Stimulated activated naive CD8-positive, alpha-beta T cell treated with anti-CD3 and anti-CD28 coated beads, Interleukin-15, Interleukin-2, amounts not matched to agents 100 ng/mL and 50 ng/mL, for 24 hours (primary cell): ENCODE data around the gene CD300LD.

Source experiments
- H3K27ac Mint-ChIP-seq: one replicate; pipeline ENCODE4 v1.8.0; 2021; ENCODE audit warnings: mild to moderate bottlenecking, mixed read lengths
- H3K27me3 Mint-ChIP-seq: one replicate; pipeline ENCODE4 v1.8.0; 2021; ENCODE audit warnings: mixed read lengths
- H3K36me3 Mint-ChIP-seq: one replicate; pipeline ENCODE4 v1.8.0; 2021; ENCODE audit warnings: low read depth, mixed read lengths
- H3K4me1 Mint-ChIP-seq: one replicate; pipeline ENCODE4 v1.8.0; 2021; ENCODE audit warnings: low read depth, mixed read lengths
- H3K4me3 Mint-ChIP-seq: one replicate; pipeline ENCODE4 v1.8.0; 2021; ENCODE audit warnings: mild to moderate bottlenecking, mixed read lengths
- H3K9me3 Mint-ChIP-seq: one replicate; pipeline ENCODE4 v1.8.0; 2021; ENCODE audit warnings: mixed read lengths

CD300LD gene

GRCh38 chr17:74619077-74619673, 27.1 kb upstream of the CD300LD start:
- Mint-ChIP-seq H3K27ac (no peak overlapping the region), H3K27me3 (peaks cover 64% of the 10 kb centered on the region), H3K4me3 (no peak overlapping the region), H3K36me3 (no peaks in the 10 kb centered on the region), H3K9me3 (no peaks in the 10 kb centered on the region), H3K4me1 (no peaks in the 10 kb centered on the region)

- Mint-ChIP-seq H3K27me3 (peaks cover 59% of the 10 kb centered on the region), H3K4me3 (no peak overlapping the region), H3K36me3 (no peaks in the 10 kb centered on the region), H3K9me3 (no peaks in the 10 kb centered on the region), H3K4me1 (no peaks in the 10 kb centered on the region), H3K27ac (no peak overlapping the region)
Observed at GRCh38 chr17:74618451-74618850, 26.4 kb upstream of the CD300LD start.

GRCh38 chr17:74616696-74617095, 24.6 kb upstream of the CD300LD start:
- Mint-ChIP-seq H3K27ac (no peak overlapping the region), H3K27me3 (peaks cover 44% of the 10 kb centered on the region)

GRCh38 chr17:74612046-74612445, 20.0 kb upstream of the CD300LD start:
- Mint-ChIP-seq H3K36me3 (no peaks in the 10 kb centered on the region), H3K4me1 (peaks cover 4% of the 10 kb centered on the region), H3K9me3 (no peaks in the 10 kb centered on the region), H3K27me3 (peaks cover 33% of the 10 kb centered on the region), H3K4me3 (no peak overlapping the region), H3K27ac (no peak overlapping the region)

More at GRCh38 chr17:74616696-74617095, 24.6 kb upstream of the CD300LD start:
- Mint-ChIP-seq H3K4me1 (peaks cover 4% of the 10 kb centered on the region), H3K4me3 (no peak overlapping the region), H3K9me3 (no peaks in the 10 kb centered on the region), H3K36me3 (no peaks in the 10 kb centered on the region)

- H3K27me3 Mint-ChIP-seq: peaks cover 22% of the 10 kb centered on the region
- no peak overlapping the region for H3K4me3 Mint-ChIP-seq
- no peaks in the 10 kb centered on the region for H3K9me3 Mint-ChIP-seq
- H3K27ac Mint-ChIP-seq: no peak overlapping the region
- no peaks in the 10 kb centered on the region for H3K36me3 Mint-ChIP-seq
- H3K4me1 Mint-ChIP-seq: peaks cover 4% of the 10 kb centered on the region
Observed at GRCh38 chr17:74610108-74610507, 18.0 kb upstream of the CD300LD start.

GRCh38 chr17:74608511-74608910, 16.4 kb upstream of the CD300LD start:
- Mint-ChIP-seq H3K9me3 (no peaks in the 10 kb centered on the region), H3K27ac (no peak overlapping the region), H3K4me3 (no peak overlapping the region), H3K27me3 (peaks cover 18% of the 10 kb centered on the region), H3K4me1 (peaks cover 4% of the 10 kb centered on the region), H3K36me3 (no peaks in the 10 kb centered on the region)

- Mint-ChIP-seq H3K4me1 (peaks cover 5% of the 10 kb centered on the region), H3K27me3 (peaks cover 21% of the 10 kb centered on the region), H3K36me3 (no peaks in the 10 kb centered on the region), H3K4me3 (no peak overlapping the region), H3K9me3 (no peaks in the 10 kb centered on the region), H3K27ac (no peak overlapping the region)
Observed at GRCh38 chr17:74607221-74607620, 15.1 kb upstream of the CD300LD start.

GRCh38 chr17:74606050-74606449, 14.0 kb upstream of the CD300LD start:
- Mint-ChIP-seq H3K4me1 (peaks cover 4% of the 10 kb centered on the region), H3K27ac (no peak overlapping the region), H3K27me3 (peaks cover 22% of the 10 kb centered on the region), H3K36me3 (no peaks in the 10 kb centered on the region), H3K9me3 (no peaks in the 10 kb centered on the region), H3K4me3 (no peak overlapping the region)

GRCh38 chr17:74605361-74605760, 13.3 kb upstream of the CD300LD start:
- H3K4me3 Mint-ChIP-seq: no peak overlapping the region
- H3K4me1 Mint-ChIP-seq: peaks cover 4% of the 10 kb centered on the region
- no peak overlapping the region for H3K27ac Mint-ChIP-seq
- H3K36me3 Mint-ChIP-seq: no peaks in the 10 kb centered on the region
- H3K9me3 Mint-ChIP-seq: no peaks in the 10 kb centered on the region
- peaks cover 26% of the 10 kb centered on the region for H3K27me3 Mint-ChIP-seq

GRCh38 chr17:74604761-74605160, 12.7 kb upstream of the CD300LD start:
- no peak overlapping the region for H3K27ac Mint-ChIP-seq
- H3K4me1 Mint-ChIP-seq: peaks cover 6% of the 10 kb centered on the region
- peaks cover 29% of the 10 kb centered on the region for H3K27me3 Mint-ChIP-seq
- H3K9me3 Mint-ChIP-seq: no peaks in the 10 kb centered on the region
- H3K4me3 Mint-ChIP-seq: no peak overlapping the region
- H3K36me3 Mint-ChIP-seq: no peaks in the 10 kb centered on the region

- Mint-ChIP-seq H3K27me3 (peaks cover 34% of the 10 kb centered on the region), H3K27ac (no peak overlapping the region), H3K9me3 (no peaks in the 10 kb centered on the region)
Observed at GRCh38 chr17:74604200-74604599, 12.1 kb upstream of the CD300LD start.

GRCh38 chr17:74603746-74604145, 11.7 kb upstream of the CD300LD start:
- H3K36me3 Mint-ChIP-seq: no peaks in the 10 kb centered on the region

More at GRCh38 chr17:74604200-74604599, 12.1 kb upstream of the CD300LD start:
- Mint-ChIP-seq H3K36me3 (no peaks in the 10 kb centered on the region), H3K4me1 (peaks cover 11% of the 10 kb centered on the region), H3K4me3 (no peak overlapping the region)

GRCh38 chr17:74603037-74603635, 11.1 kb upstream of the CD300LD start:
- peaks cover 35% of the 10 kb centered on the region for H3K27me3 Mint-ChIP-seq
- H3K27ac Mint-ChIP-seq: no peak overlapping the region
- no peaks in the 10 kb centered on the region for H3K36me3 Mint-ChIP-seq
- H3K9me3 Mint-ChIP-seq: no peaks in the 10 kb centered on the region
- peaks cover 19% of the 10 kb centered on the region for H3K4me1 Mint-ChIP-seq
- no peak overlapping the region for H3K4me3 Mint-ChIP-seq

More at GRCh38 chr17:74603746-74604145, 11.7 kb upstream of the CD300LD start:
- Mint-ChIP-seq H3K4me1 (peaks cover 14% of the 10 kb centered on the region), H3K4me3 (no peak overlapping the region), H3K27me3 (peaks cover 34% of the 10 kb centered on the region), H3K27ac (no peak overlapping the region), H3K9me3 (no peaks in the 10 kb centered on the region)

- Mint-ChIP-seq H3K4me3 (no peak overlapping the region), H3K36me3 (no peaks in the 10 kb centered on the region), H3K9me3 (no peaks in the 10 kb centered on the region), H3K27me3 (peaks cover 29% of the 10 kb centered on the region), H3K4me1 (peaks cover 19% of the 10 kb centered on the region), H3K27ac (no peak overlapping the region)
Observed at GRCh38 chr17:74601944-74602572, 10.0 kb upstream of the CD300LD start.

- H3K9me3 Mint-ChIP-seq: no peaks in the 10 kb centered on the region
- H3K36me3 Mint-ChIP-seq: no peaks in the 10 kb centered on the region
- peaks cover 19% of the 10 kb centered on the region for H3K4me1 Mint-ChIP-seq
Observed at GRCh38 chr17:74599448-74599939, 7.4 kb upstream of the CD300LD start.

More at GRCh38 chr17:74599448-74599939, 7.4 kb upstream of the CD300LD start:
- Mint-ChIP-seq H3K27me3 (peaks cover 23% of the 10 kb centered on the region), H3K4me3 (no peak overlapping the region), H3K27ac (no peak overlapping the region)
